Measurements from ENCODE around the gene BEST1.

- TF ChIP-seq ZNF841 (CRISPR knock-in tag; IDR thresholded peaks at IDR 0.05; ENCODE audit: borderline replicate concordance) (no peak), MAZ (IDR thresholded peaks at IDR 0.05; ENCODE audit: borderline replicate concordance, low read depth, low read length) (no peak), MAZ (CRISPR knock-in tag; IDR thresholded peaks at IDR 0.05; ENCODE audit: low read depth) (no peak), FOXA1 (IDR thresholded peaks at IDR 0.05) (no peak), FOXA1 (CRISPR knock-in tag; IDR thresholded peaks at IDR 0.05) (no peak), ZFX (CRISPR knock-in tag; IDR thresholded peaks at IDR 0.05; ENCODE audit: low read depth) (no peak), TCF7 (IDR thresholded peaks at IDR 0.05; ENCODE audit: low read depth) (no peak), RFX5 (IDR thresholded peaks at IDR 0.05; ENCODE audit: low read depth, low read length) (no peak)
Measured at GRCh38 chr11:61919705-61920631, 30.2 kb upstream of the BEST1 start.
